GM23338 (cell line): ENCODE measurements around the gene BATF2. TPM values are rescaled to one million over a fixed set of nuclear protein-coding genes. Genes with fewer than 3 reads are reported as not detected.

Source experiments
- ATAC-seq: fragments of 200-7000 bp; cut with Tn5 transposase; 3 replicates; pipeline ENCODE4 v1.9.1; 2020
- DNase-seq: peaks from one replicate; pipeline ENCODE4 v3.0.0-alpha.2; 2015; ENCODE audit warnings: low spot score
- H2AFZ ChIP-seq: fragments of 200-600 bp; sonication (generic); 2 replicates; pipeline ENCODE4 v1.8.0; 2016; ENCODE audit warnings: antibody characterized with exemption, mild to moderate bottlenecking, moderate library complexity
- H3F3A ChIP-seq: fragments of 200-600 bp; sonication (generic); replicated peaks from 2 replicates; pipeline ENCODE4 v1.8.0; 2017; ENCODE audit warnings: antibody characterized with exemption, mixed run types, low read depth
- H3K27ac ChIP-seq: fragments of 200-600 bp; sonication (generic); 2 replicates; pipeline ENCODE4 v1.6.1; 2016; ENCODE audit warnings: low read depth
- H3K27me3 ChIP-seq: fragments of 200-600 bp; sonication (generic); 2 replicates; pipeline ENCODE4 v1.8.0; 2016; ENCODE audit warnings: mild to moderate bottlenecking, mixed run types, moderate library complexity; ENCODE audit not compliant: insufficient read depth
- H3K36me3 ChIP-seq: fragments of 200-600 bp; sonication (generic); 2 replicates; pipeline ENCODE4 v1.8.0; 2016; ENCODE audit warnings: mild to moderate bottlenecking; ENCODE audit not compliant: insufficient read depth
- H3K4me1 ChIP-seq: fragments of 200-600 bp; sonication (generic); 2 replicates; pipeline ENCODE4 v1.8.0; 2016; ENCODE audit warnings: mild to moderate bottlenecking, moderate library complexity; ENCODE audit not compliant: insufficient read depth
- H3K4me2 ChIP-seq: fragments of 200-600 bp; sonication (generic); 2 replicates; pipeline ENCODE4 v1.7.1; 2017; ENCODE audit warnings: mixed run types
- H3K4me3 ChIP-seq: fragments of 200-600 bp; sonication (generic); 2 replicates; pipeline ENCODE4 v1.6.1; 2016; ENCODE audit warnings: mixed run types
- H3K79me2 ChIP-seq: fragments of 200-600 bp; sonication (generic); replicated peaks from 2 replicates; pipeline ENCODE4 v1.8.0; 2017; ENCODE audit warnings: mild to moderate bottlenecking; ENCODE audit not compliant: insufficient read depth
- H3K9me2 ChIP-seq: fragments of 200-600 bp; sonication (generic); 2 replicates; pipeline ENCODE4 v1.8.0; 2017; ENCODE audit not compliant: insufficient read depth
- H4K20me1 ChIP-seq: fragments of 200-600 bp; sonication (generic); replicated peaks from 2 replicates; pipeline ENCODE4 v1.8.0; 2017; ENCODE audit warnings: mild to moderate bottlenecking; ENCODE audit not compliant: insufficient read depth
- H3K27ac Mint-ChIP-seq: 2 replicates; pipeline ENCODE4 v1.8.0; 2020; ENCODE audit warnings: inconsistent platforms, mild to moderate bottlenecking, moderate library complexity, mixed read lengths
- H3K27me3 Mint-ChIP-seq: 3 replicates; pipeline ENCODE4 v1.8.0; 2022; ENCODE audit warnings: low read depth, mild to moderate bottlenecking, moderate library complexity, mixed read lengths, inconsistent platforms; ENCODE audit not compliant: insufficient read depth, poor library complexity
- H3K36me3 Mint-ChIP-seq: 3 replicates; pipeline ENCODE4 v1.8.0; 2021; ENCODE audit warnings: low read depth, mild to moderate bottlenecking, inconsistent platforms, moderate library complexity, mixed read lengths
- H3K4me1 Mint-ChIP-seq: 3 replicates; pipeline ENCODE4 v1.8.0; 2020; ENCODE audit warnings: mild to moderate bottlenecking, inconsistent platforms, mixed read lengths
- H3K4me3 Mint-ChIP-seq: 3 replicates; pipeline ENCODE4 v1.8.0; 2021; ENCODE audit warnings: moderate library complexity, mild to moderate bottlenecking, inconsistent platforms, mixed read lengths
- H3K9me3 Mint-ChIP-seq: 3 replicates; pipeline ENCODE4 v1.8.0; 2020; ENCODE audit warnings: moderate library complexity, mild to moderate bottlenecking, inconsistent platforms, mixed read lengths
- EZH2 ChIP-seq: fragments of 200-600 bp; sonication (generic); IDR thresholded peaks from one replicate; pipeline ENCODE4 v1.8.0; 2017; ENCODE audit warnings: antibody characterized with exemption, mild to moderate bottlenecking, low read depth; ENCODE audit not compliant: unreplicated experiment
- EZH2phosphoT487 ChIP-seq: fragments of 200-600 bp; sonication (generic); IDR thresholded peaks from one replicate; pipeline ENCODE4 v1.8.1; 2018; ENCODE audit warnings: antibody characterized with exemption; ENCODE audit not compliant: unreplicated experiment
- NANOG ChIP-seq: IDR thresholded peaks from 2 replicates; pipeline ENCODE4 v1.6.1; 2016; ENCODE audit warnings: antibody characterized with exemption, borderline replicate concordance
- POLR2AphosphoS5 ChIP-seq: IDR thresholded peaks from 2 replicates; pipeline ENCODE4 v1.6.1; 2016; ENCODE audit warnings: antibody characterized with exemption, low read depth
- STAT1 ChIP-seq: IDR thresholded peaks from one replicate; pipeline ENCODE4 v1.6.1; 2016; ENCODE audit warnings: antibody characterized with exemption; ENCODE audit not compliant: unreplicated experiment
- ZNF114 ChIP-seq: fragments of 250-450 bp; sonication (Bioruptor Pico); IDR thresholded peaks from 2 replicates; pipeline ENCODE4 v1.5.0; 2020; ENCODE audit warnings: mild to moderate bottlenecking, moderate library complexity
- ZNF331 ChIP-seq: fragments of 250-450 bp; sonication (Bioruptor Pico); IDR thresholded peaks from 2 replicates; pipeline ENCODE4 v1.5.0; 2020; ENCODE audit warnings: low read depth, mild to moderate bottlenecking, moderate library complexity
- polyA plus RNA-seq: library from polyadenylated mRNA; unstranded; fragments of >200 nt; fragmentation: Nextera tagmentation; extraction: Ambion mirVana; gene quantifications from 2 replicates; pipeline ENCODE4 v1.2.1, GENCODE V29; 2016
- total RNA-seq: library from RNA; depleted of rRNA; stranded (reverse); fragments of >200 nt; shearing (Covaris generic); gene quantifications from 2 replicates; pipeline ENCODE4 v1.2.3, GENCODE V29; 2014
- TF ChIP-seq, protein P1 (sequence below): fragments of 250-450 bp; sonication (Bioruptor Pico); IDR thresholded peaks from 2 replicates; pipeline ENCODE4 v1.5.0; 2020; ENCODE audit warnings: mild to moderate bottlenecking, moderate library complexity
- TF ChIP-seq, protein P2 (sequence below): IDR thresholded peaks from one replicate; pipeline ENCODE4 v1.6.1; 2018; ENCODE audit warnings: antibody characterized with exemption; ENCODE audit not compliant: unreplicated experiment

Gene BATF2
- total and polyA plus RNA-seq, 2 experiments from 2014 or later = 0.53 to 1.6 TPM

DNA sequence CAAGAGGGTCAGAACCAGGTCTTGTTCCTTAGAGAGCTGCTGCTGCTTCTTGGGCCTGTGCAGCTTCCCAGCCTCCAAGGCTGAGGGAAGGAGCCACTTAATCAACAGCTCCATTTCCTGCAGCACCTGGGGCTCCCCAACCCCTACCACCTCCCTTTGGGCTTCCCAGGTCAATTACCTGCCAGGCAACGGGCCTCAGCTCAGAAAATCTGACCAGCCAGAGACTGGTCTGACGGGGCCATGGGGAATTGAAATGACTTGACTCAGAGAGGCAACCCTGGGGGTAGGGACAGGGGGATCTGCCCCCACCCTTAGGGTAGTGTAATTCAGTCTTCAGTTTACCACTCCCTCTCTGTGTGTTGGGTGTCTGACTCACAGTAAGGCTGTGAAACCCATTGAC, 20.1 kb downstream of the BATF2 start (continued):
- TF ChIP-seq, protein P1, sequence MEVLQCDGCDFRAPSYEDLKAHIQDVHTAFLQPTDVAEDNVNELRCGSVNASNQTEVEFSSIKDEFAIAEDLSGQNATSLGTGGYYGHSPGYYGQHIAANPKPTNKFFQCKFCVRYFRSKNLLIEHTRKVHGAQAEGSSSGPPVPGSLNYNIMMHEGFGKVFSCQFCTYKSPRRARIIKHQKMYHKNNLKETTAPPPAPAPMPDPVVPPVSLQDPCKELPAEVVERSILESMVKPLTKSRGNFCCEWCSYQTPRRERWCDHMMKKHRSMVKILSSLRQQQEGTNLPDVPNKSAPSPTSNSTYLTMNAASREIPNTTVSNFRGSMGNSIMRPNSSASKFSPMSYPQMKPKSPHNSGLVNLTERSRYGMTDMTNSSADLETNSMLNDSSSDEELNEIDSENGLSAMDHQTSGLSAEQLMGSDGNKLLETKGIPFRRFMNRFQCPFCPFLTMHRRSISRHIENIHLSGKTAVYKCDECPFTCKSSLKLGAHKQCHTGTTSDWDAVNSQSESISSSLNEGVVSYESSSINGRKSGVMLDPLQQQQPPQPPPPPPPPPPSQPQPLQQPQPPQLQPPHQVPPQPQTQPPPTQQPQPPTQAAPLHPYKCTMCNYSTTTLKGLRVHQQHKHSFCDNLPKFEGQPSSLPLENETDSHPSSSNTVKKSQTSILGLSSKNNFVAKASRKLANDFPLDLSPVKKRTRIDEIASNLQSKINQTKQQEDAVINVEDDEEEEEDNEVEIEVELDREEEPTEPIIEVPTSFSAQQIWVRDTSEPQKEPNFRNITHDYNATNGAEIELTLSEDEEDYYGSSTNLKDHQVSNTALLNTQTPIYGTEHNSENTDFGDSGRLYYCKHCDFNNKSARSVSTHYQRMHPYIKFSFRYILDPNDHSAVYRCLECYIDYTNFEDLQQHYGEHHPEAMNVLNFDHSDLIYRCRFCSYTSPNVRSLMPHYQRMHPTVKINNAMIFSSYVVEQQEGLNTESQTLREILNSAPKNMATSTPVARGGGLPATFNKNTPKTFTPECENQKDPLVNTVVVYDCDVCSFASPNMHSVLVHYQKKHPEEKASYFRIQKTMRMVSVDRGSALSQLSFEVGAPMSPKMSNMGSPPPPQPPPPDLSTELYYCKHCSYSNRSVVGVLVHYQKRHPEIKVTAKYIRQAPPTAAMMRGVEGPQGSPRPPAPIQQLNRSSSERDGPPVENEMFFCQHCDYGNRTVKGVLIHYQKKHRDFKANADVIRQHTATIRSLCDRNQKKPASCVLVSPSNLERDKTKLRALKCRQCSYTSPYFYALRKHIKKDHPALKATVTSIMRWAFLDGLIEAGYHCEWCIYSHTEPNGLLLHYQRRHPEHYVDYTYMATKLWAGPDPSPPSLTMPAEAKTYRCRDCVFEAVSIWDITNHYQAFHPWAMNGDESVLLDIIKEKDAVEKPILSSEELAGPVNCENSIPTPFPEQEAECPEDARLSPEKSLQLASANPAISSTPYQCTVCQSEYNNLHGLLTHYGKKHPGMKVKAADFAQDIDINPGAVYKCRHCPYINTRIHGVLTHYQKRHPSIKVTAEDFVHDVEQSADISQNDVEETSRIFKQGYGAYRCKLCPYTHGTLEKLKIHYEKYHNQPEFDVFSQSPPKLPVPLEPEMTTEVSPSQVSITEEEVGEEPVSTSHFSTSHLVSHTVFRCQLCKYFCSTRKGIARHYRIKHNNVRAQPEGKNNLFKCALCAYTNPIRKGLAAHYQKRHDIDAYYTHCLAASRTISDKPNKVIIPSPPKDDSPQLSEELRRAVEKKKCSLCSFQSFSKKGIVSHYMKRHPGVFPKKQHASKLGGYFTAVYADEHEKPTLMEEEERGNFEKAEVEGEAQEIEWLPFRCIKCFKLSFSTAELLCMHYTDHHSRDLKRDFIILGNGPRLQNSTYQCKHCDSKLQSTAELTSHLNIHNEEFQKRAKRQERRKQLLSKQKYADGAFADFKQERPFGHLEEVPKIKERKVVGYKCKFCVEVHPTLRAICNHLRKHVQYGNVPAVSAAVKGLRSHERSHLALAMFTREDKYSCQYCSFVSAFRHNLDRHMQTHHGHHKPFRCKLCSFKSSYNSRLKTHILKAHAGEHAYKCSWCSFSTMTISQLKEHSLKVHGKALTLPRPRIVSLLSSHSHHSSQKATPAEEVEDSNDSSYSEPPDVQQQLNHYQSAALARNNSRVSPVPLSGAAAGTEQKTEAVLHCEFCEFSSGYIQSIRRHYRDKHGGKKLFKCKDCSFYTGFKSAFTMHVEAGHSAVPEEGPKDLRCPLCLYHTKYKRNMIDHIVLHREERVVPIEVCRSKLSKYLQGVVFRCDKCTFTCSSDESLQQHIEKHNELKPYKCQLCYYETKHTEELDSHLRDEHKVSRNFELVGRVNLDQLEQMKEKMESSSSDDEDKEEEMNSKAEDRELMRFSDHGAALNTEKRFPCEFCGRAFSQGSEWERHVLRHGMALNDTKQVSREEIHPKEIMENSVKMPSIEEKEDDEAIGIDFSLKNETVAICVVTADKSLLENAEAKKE = no peak
- TF ChIP-seq, protein P2, sequence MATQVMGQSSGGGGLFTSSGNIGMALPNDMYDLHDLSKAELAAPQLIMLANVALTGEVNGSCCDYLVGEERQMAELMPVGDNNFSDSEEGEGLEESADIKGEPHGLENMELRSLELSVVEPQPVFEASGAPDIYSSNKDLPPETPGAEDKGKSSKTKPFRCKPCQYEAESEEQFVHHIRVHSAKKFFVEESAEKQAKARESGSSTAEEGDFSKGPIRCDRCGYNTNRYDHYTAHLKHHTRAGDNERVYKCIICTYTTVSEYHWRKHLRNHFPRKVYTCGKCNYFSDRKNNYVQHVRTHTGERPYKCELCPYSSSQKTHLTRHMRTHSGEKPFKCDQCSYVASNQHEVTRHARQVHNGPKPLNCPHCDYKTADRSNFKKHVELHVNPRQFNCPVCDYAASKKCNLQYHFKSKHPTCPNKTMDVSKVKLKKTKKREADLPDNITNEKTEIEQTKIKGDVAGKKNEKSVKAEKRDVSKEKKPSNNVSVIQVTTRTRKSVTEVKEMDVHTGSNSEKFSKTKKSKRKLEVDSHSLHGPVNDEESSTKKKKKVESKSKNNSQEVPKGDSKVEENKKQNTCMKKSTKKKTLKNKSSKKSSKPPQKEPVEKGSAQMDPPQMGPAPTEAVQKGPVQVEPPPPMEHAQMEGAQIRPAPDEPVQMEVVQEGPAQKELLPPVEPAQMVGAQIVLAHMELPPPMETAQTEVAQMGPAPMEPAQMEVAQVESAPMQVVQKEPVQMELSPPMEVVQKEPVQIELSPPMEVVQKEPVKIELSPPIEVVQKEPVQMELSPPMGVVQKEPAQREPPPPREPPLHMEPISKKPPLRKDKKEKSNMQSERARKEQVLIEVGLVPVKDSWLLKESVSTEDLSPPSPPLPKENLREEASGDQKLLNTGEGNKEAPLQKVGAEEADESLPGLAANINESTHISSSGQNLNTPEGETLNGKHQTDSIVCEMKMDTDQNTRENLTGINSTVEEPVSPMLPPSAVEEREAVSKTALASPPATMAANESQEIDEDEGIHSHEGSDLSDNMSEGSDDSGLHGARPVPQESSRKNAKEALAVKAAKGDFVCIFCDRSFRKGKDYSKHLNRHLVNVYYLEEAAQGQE = no peak

DNA sequence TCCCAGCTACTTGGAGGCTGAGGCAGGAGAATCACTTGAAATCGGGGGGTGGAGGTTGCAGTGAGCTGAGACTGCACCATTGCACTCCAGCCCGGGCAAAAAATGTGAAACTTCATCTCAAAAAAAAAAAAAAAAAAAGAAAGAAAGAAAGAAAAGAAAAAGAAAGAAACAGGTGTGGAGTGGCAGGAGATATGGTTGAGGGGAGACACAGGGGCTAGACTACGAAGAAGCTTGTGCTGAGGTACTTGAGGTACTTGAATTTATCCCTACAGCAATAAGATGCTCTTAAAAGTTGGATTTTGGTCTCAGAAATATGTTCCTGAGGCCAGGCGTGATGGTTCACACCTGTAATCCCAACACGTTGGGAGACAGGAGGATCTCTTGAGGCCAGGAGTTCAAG, 22.6 kb downstream of the BATF2 start:
- Histone ChIP-seq H3K79me2 (no peaks in the 10 kb centered on the region), H3F3A (no peaks in the 10 kb centered on the region), H3K36me3 (no peaks in the 10 kb centered on the region), H2AFZ (no peak overlapping the region), H3K27ac (no peak overlapping the region), H4K20me1 (no peaks in the 10 kb centered on the region; the same call in 1 of the 2 replicates), H3K4me3 (no peak overlapping the region), H3K4me2 (no peak overlapping the region), H3K27me3 (peaks cover 26% of the 10 kb centered on the region), H3K4me1 (no peaks in the 10 kb centered on the region), H3K9me2 (no peaks in the 10 kb centered on the region)
- DNase-seq (no peak), ATAC-seq (no peak)
- Mint-ChIP-seq H3K36me3 (no peaks in the 10 kb centered on the region), H3K4me1 (no peaks in the 10 kb centered on the region), H3K9me3 (peaks cover 3% of the 10 kb centered on the region; the same call in 1 of the 3 replicates), H3K27me3 (peaks cover 10% of the 10 kb centered on the region), H3K4me3 (no peak overlapping the region), H3K27ac (no peak overlapping the region)
- TF ChIP-seq EZH2phosphoT487 = no peak
- TF ChIP-seq POLR2AphosphoS5 = no peak
- no peak for TF ChIP-seq EZH2
- no peak for TF ChIP-seq STAT1
- no peak for TF ChIP-seq ZNF114
- no peak for TF ChIP-seq NANOG
- no peak for TF ChIP-seq ZNF331
